H9 (cell line): ENCODE measurements around the gene SLC14A1. TPM values are rescaled to one million over a fixed set of nuclear protein-coding genes. Genes with fewer than 3 reads are reported as not detected.
"Not testable (repeated sequence)": the region's sequence is repeated elsewhere in the genome, so short reads cannot be mapped to it uniquely, and the experiment has no call there.

ENCODE experiments used
- DNase-seq: peaks from one replicate; pipeline ENCODE4 v3.0.0-alpha.2; 2017
- H2AFZ ChIP-seq: one replicate; pipeline ENCODE4 v1.6.1; 2013; ENCODE audit warnings: mild to moderate bottlenecking, low read length, control low read depth, moderate library complexity
- H2AK5ac ChIP-seq: 2 replicates; pipeline ENCODE4 v1.6.1; 2013; ENCODE audit warnings: low read length, control low read depth, mixed read lengths; ENCODE audit not compliant: insufficient read length
- H2BK120ac ChIP-seq: one replicate; pipeline ENCODE4 v1.6.1; 2013; ENCODE audit warnings: low read depth, mild to moderate bottlenecking, low read length, control low read depth, inconsistent platforms; ENCODE audit not compliant: poor library complexity, severe bottlenecking
- H2BK12ac ChIP-seq: 2 replicates; pipeline ENCODE4 v1.6.1; 2013; ENCODE audit warnings: low read length, control low read depth, mixed read lengths, low read depth; ENCODE audit not compliant: insufficient read length
- H2BK15ac ChIP-seq: 2 replicates; pipeline ENCODE4 v1.6.1; 2013; ENCODE audit warnings: low read depth, low read length, control low read depth
- H2BK20ac ChIP-seq: one replicate; pipeline ENCODE4 v1.6.1; 2013; ENCODE audit warnings: low read depth, mild to moderate bottlenecking, low read length, control low read depth, inconsistent platforms; ENCODE audit not compliant: poor library complexity, severe bottlenecking
- H2BK5ac ChIP-seq: 2 replicates; pipeline ENCODE4 v1.6.1; 2013; ENCODE audit warnings: low read length, control low read depth, mixed read lengths; ENCODE audit not compliant: insufficient read length
- H3K14ac ChIP-seq: 2 replicates; pipeline ENCODE4 v1.6.1; 2013; ENCODE audit warnings: low read length, control low read depth; ENCODE audit not compliant: insufficient read depth
- H3K18ac ChIP-seq: 2 replicates; pipeline ENCODE4 v1.6.1; 2013; ENCODE audit warnings: low read depth, mild to moderate bottlenecking, mixed read lengths, low read length, control low read depth; ENCODE audit not compliant: insufficient read length
- H3K23ac ChIP-seq: 2 replicates; pipeline ENCODE4 v1.6.1; 2013; ENCODE audit warnings: low read length, control low read depth, mixed read lengths, low read depth; ENCODE audit not compliant: insufficient read length
- H3K23me2 ChIP-seq: 2 replicates; pipeline ENCODE4 v1.6.1; 2013; ENCODE audit warnings: low read depth, mild to moderate bottlenecking, mixed read lengths, low read length, control low read depth; ENCODE audit not compliant: insufficient read length, poor library complexity, severe bottlenecking
- H3K27ac ChIP-seq: 2 replicates; pipeline ENCODE4 v1.5.1; 2013; ENCODE audit warnings: low read length, control low read depth, mixed read lengths, low read depth; ENCODE audit not compliant: insufficient read length
- H3K27me3 ChIP-seq: 2 replicates; pipeline ENCODE4 v1.6.1; 2013; ENCODE audit warnings: low read length, control low read depth, inconsistent platforms; ENCODE audit not compliant: insufficient read depth
- H3K4ac ChIP-seq: 2 replicates; pipeline ENCODE4 v1.6.1; 2013; ENCODE audit warnings: low read depth, mild to moderate bottlenecking, control low read depth, inconsistent platforms, low read length, moderate library complexity
- H3K4me1 ChIP-seq: 2 replicates; pipeline ENCODE4 v1.6.1; 2013; ENCODE audit warnings: low read length, control low read depth, inconsistent platforms; ENCODE audit not compliant: insufficient read depth
- H3K4me2 ChIP-seq: 2 replicates; pipeline ENCODE4 v1.6.1; 2013; ENCODE audit warnings: low read length, control low read depth, mixed read lengths; ENCODE audit not compliant: insufficient read length, insufficient read depth
- H3K56ac ChIP-seq: 2 replicates; pipeline ENCODE4 v1.6.1; 2013; ENCODE audit warnings: low read depth, mild to moderate bottlenecking, mixed read lengths, low read length, control low read depth; ENCODE audit not compliant: insufficient read length
- H3K79me1 ChIP-seq: 2 replicates; pipeline ENCODE4 v1.6.1; 2013; ENCODE audit warnings: low read depth, mild to moderate bottlenecking, moderate library complexity, low read length, control low read depth, inconsistent platforms; ENCODE audit not compliant: insufficient read depth, poor library complexity, severe bottlenecking
- H3K79me2 ChIP-seq: 2 replicates; pipeline ENCODE4 v1.6.1; 2013; ENCODE audit warnings: low read length, control low read depth, inconsistent platforms; ENCODE audit not compliant: insufficient read depth
- H3K9ac ChIP-seq: 2 replicates; pipeline ENCODE4 v1.6.1; 2013; ENCODE audit warnings: low read length, control low read depth, mixed read lengths; ENCODE audit not compliant: insufficient read length; ENCODE audit errors: extremely low read depth
- H3K9me3 ChIP-seq: one replicate; pipeline ENCODE4 v1.6.1; 2013; ENCODE audit warnings: low read depth, low read length, inconsistent platforms; ENCODE audit not compliant: control insufficient read depth
- H3T11ph ChIP-seq: one replicate; pipeline ENCODE4 v1.6.1; 2013; ENCODE audit warnings: mild to moderate bottlenecking, low read length, control low read depth, inconsistent platforms
- H4K20me1 ChIP-seq: one replicate; pipeline ENCODE4 v1.6.1; 2013; ENCODE audit not compliant: control insufficient read depth, insufficient read length, insufficient read depth
- H4K5ac ChIP-seq: 2 replicates; pipeline ENCODE4 v1.6.1; 2013; ENCODE audit warnings: low read depth, mild to moderate bottlenecking, mixed read lengths, low read length, control low read depth; ENCODE audit not compliant: insufficient read length
- H4K8ac ChIP-seq: replicated peaks from 2 replicates; pipeline ENCODE4 v1.6.1; 2013; ENCODE audit warnings: low read length, control low read depth, mixed read lengths, low read depth; ENCODE audit not compliant: insufficient read length
- H4K91ac ChIP-seq: 2 replicates; pipeline ENCODE4 v1.6.1; 2013; ENCODE audit warnings: low read depth, mild to moderate bottlenecking, moderate library complexity, mixed read lengths, low read length, control low read depth; ENCODE audit not compliant: insufficient read length
- H3K27ac Mint-ChIP-seq, 3 experiments: 2 replicates in 2 of 3; 3 replicates in 1 of 3; pipeline ENCODE4 v1.8.0; 2020 to 2021; ENCODE audit warnings: mixed read lengths in 3 of 3, mild to moderate bottlenecking in 1 of 3, moderate library complexity in 1 of 3
- H3K27me3 Mint-ChIP-seq: 2 replicates; pipeline ENCODE4 v1.8.0; 2021; ENCODE audit warnings: low read depth, mild to moderate bottlenecking, moderate library complexity, mixed read lengths
- H3K36me3 Mint-ChIP-seq, 3 experiments: 2 replicates in 2 of 3; 3 replicates in 1 of 3; pipeline ENCODE4 v1.8.0; 2020 to 2021; ENCODE audit warnings: low read depth in 3 of 3, mixed read lengths in 3 of 3; ENCODE audit not compliant: insufficient read depth in 1 of 3
- H3K4me1 Mint-ChIP-seq, 2 experiments: 2 replicates each; pipeline ENCODE4 v1.8.0; 2020; ENCODE audit warnings: mixed read lengths in 2 of 2
- H3K4me3 Mint-ChIP-seq, 2 experiments: 2 replicates in 1 of 2; 3 replicates in 1 of 2; pipeline ENCODE4 v1.8.0; 2020 to 2021; ENCODE audit warnings: mild to moderate bottlenecking in 2 of 2, mixed read lengths in 2 of 2, moderate library complexity in 1 of 2
- H3K9me3 Mint-ChIP-seq, 2 experiments: 2 replicates in 1 of 2; 3 replicates in 1 of 2; pipeline ENCODE4 v1.8.0; 2020; ENCODE audit warnings: mild to moderate bottlenecking in 2 of 2, mixed read lengths in 2 of 2, moderate library complexity in 1 of 2
- WGBS: extraction: QIAGEN DNeasy Blood & Tissue Kit; methylation state at CpG from one replicate; pipeline ENCODE4 v1.1.7; 2013; ENCODE audit warnings: missing lambda C conversion rate, low lambda C conversion rate, mixed read lengths; ENCODE audit not compliant: insufficient read length; ENCODE audit errors: extremely low coverage; 5-methylcytosine and 5-hydroxymethylcytosine counted together
- total RNA-seq: library from RNA; stranded (reverse); gene quantifications from 2 replicates; pipeline ENCODE4 v1.2.1, GENCODE V29; 2021
- TF ChIP-seq, protein P1 (sequence below): fragments of 200-600 bp; sonication (generic); conservative IDR thresholded peaks from 3 replicates; pipeline ENCODE4 v1.8.0; 2021; ENCODE audit warnings: antibody characterized with exemption, mild to moderate bottlenecking

SLC14A1 gene
- total RNA-seq, 1 experiment from 2014 or later, result not detected

DNA sequence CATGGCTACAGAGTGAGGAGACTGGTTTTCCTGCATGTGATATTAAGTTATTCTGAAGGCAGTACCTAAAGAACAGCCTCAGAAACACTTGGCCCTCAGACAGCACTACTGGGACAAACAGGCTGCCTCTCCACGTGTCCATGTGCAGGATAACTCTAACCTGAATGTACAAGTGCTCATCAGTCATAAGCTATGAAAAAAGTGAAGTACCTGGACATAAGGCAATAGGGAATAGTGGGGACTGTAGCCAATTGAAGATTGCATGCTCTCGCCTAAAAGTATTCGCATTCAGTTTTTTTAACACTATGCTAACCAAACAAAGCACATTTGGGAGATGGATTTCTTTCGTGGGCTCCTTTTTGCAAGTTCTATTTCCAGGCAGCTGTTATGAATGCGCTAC, 33.0 kb downstream of the SLC14A1 start:
- Histone ChIP-seq H3K4me1 (peaks cover 17% of the 10 kb centered on the region; the same call in 1 of the 2 replicates), H3K79me1 (no peaks in the 10 kb centered on the region), H3K56ac (no peak overlapping the region), H2BK5ac (no peak overlapping the region), H3K14ac (no peak overlapping the region), H2AFZ (no peak overlapping the region), H3K18ac (peak overlapping the region; percentile 22), H3K23ac (no peak overlapping the region), H3K9me3 (no peaks in the 10 kb centered on the region), H2BK20ac (no peak overlapping the region), H3K27me3 (no peaks in the 10 kb centered on the region), H3K27ac (peak overlapping the region; percentile 21), H4K5ac (no peak overlapping the region), H4K8ac (no peak overlapping the region), H2BK120ac (no peak overlapping the region), H3K4me2 (no peak overlapping the region), H3K9ac (no peak overlapping the region), H4K91ac (no peak overlapping the region), H2BK12ac (peak overlapping the region; percentile 7), H2BK15ac (no peak overlapping the region), H3K79me2 (no peaks in the 10 kb centered on the region), H4K20me1 (no peaks in the 10 kb centered on the region), H2AK5ac (no peak overlapping the region), H3K4ac (no peak overlapping the region), H3T11ph (no peak overlapping the region), H3K23me2 (no peaks in the 10 kb centered on the region)
- peaks cover 3 to 13% (median 10%) of the 10 kb centered on the region in 3 experiments; a peak in 6 of 7 replicates for H3K36me3 Mint-ChIP-seq
- no peak for DNase-seq
- peak overlapping the region in 1 of 3 experiments; percentile 94; a peak in 2 of 7 replicates for H3K27ac Mint-ChIP-seq
- no CpG with 5 or more reads among the region's 5 CpGs for WGBS
- H3K27me3 Mint-ChIP-seq, result no peaks in the 10 kb centered on the region; the same call in 1 of the 2 replicates
- peaks cover 53 to 55% of the 10 kb centered on the region in 2 experiments for H3K4me1 Mint-ChIP-seq
- TF ChIP-seq, protein P1, sequence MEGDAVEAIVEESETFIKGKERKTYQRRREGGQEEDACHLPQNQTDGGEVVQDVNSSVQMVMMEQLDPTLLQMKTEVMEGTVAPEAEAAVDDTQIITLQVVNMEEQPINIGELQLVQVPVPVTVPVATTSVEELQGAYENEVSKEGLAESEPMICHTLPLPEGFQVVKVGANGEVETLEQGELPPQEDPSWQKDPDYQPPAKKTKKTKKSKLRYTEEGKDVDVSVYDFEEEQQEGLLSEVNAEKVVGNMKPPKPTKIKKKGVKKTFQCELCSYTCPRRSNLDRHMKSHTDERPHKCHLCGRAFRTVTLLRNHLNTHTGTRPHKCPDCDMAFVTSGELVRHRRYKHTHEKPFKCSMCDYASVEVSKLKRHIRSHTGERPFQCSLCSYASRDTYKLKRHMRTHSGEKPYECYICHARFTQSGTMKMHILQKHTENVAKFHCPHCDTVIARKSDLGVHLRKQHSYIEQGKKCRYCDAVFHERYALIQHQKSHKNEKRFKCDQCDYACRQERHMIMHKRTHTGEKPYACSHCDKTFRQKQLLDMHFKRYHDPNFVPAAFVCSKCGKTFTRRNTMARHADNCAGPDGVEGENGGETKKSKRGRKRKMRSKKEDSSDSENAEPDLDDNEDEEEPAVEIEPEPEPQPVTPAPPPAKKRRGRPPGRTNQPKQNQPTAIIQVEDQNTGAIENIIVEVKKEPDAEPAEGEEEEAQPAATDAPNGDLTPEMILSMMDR, result no peak
- H3K9me3 Mint-ChIP-seq, result peaks cover 4 to 9% of the 10 kb centered on the region in 2 experiments; a peak in 3 of 5 replicates
- no peak overlapping the region for H3K4me3 Mint-ChIP-seq

DNA sequence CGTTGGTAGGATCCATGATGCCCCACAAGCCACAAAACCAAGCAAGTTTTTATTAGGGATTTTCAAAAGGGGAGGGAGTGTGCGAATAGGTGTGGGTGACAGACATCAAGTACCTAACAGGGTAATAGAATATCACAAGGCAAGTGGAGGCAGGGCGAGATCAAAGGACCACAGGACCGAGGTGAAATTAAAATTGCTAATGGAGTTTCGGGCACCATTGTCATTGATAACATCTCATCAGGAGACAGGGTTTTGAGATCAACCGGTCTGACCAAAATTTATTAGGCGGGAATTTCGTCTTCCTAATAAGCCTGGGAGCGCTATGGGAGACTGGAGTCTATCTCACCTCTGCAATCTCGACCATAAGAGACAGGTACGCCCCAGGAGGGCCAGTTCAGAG, 33.7 kb downstream of the SLC14A1 start:
- H3K4me3 Mint-ChIP-seq, result peak overlapping the region in 1 of 2 experiments; percentile 19; a peak in 2 of 5 replicates
- H2AK5ac ChIP-seq, H3K27ac ChIP-seq, H3K9me3 ChIP-seq, H3K9ac ChIP-seq, H2BK15ac ChIP-seq, H3K23ac ChIP-seq, H2BK5ac ChIP-seq, H4K91ac ChIP-seq, H3K23me2 ChIP-seq, H3K27me3 Mint-ChIP-seq, H3K14ac ChIP-seq, H2BK12ac ChIP-seq, H3K18ac ChIP-seq, H4K20me1 ChIP-seq, H3K56ac ChIP-seq, H3T11ph ChIP-seq, H3K27me3 ChIP-seq, H3K79me2 ChIP-seq, H3K4me2 ChIP-seq, H4K5ac ChIP-seq, DNase-seq, H4K8ac ChIP-seq, H2BK120ac ChIP-seq, H3K79me1 ChIP-seq, H3K4ac ChIP-seq, H3K9me3 Mint-ChIP-seq, H2AFZ ChIP-seq, H2BK20ac ChIP-seq: not testable (repeated sequence)
- H3K4me1 ChIP-seq, result peaks cover 17% of the 10 kb centered on the region; the same call in 1 of the 2 replicates
- no CpG with 5 or more reads among the region's 11 CpGs for WGBS
- peaks cover 53 to 56% of the 10 kb centered on the region in 2 experiments for H3K4me1 Mint-ChIP-seq
- H3K36me3 Mint-ChIP-seq, result peaks cover 3 to 13% (median 10%) of the 10 kb centered on the region in 3 experiments; a peak in 6 of 7 replicates
- peak overlapping the region; percentile 69 to 97 (median 94); a peak in 6 of 7 replicates for H3K27ac Mint-ChIP-seq
